ENCODE results near the gene TMCO2. TPM values are rescaled to one million over a fixed set of nuclear protein-coding genes. Genes with fewer than 3 reads are reported as not detected.

TMCO2 gene
- total and polyA plus RNA-seq, 10 of the 15 experiments (the other 5 are each of a cell fraction or from before 2014, with no cell fraction given) = not detected

DNA sequence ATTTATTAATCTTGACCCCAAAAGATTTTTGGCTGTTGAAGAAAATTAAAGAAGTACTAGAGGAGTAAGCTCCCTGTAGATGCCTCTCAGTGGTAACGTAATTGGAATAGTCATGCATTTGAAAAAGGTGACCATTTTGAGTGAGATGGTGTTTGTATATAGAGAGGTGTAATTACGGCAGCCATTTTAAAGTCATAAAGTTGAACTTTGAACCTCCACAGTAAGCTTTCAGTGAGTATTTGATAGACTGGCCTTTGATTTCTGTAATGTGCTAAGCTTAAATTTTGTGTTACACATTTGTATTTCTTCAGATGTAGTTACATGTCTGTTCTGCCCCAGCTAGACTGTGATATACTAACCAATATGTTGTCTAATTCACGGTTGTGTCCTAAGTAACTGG is 21.5 kb upstream of the TMCO2 start:
- Histone ChIP-seq H3K4me2 (ENCODE audit: control insufficient read depth, insufficient read depth) (no peak overlapping the region), H4K20me1 (ENCODE audit: control insufficient read depth, insufficient read depth) (no peaks in the 10 kb centered on the region), H3K4me3 (no peak overlapping the region), H3K4me1 (ENCODE audit: control insufficient read depth, insufficient read depth, low read length) (peaks cover 30% of the 10 kb centered on the region; the same call in 1 of the 2 replicates), H3K9ac (ENCODE audit: control insufficient read depth, insufficient read depth, low read length) (no peak overlapping the region), H3K27me3 (replicated peaks in 1 of 2; ENCODE audit: control insufficient read depth in 2 of 2, insufficient read depth in 2 of 2, low read length in 1 of 2) (no peaks in the 10 kb centered on the region), H3K9me3 (replicated peaks; ENCODE audit: control insufficient read depth, insufficient read depth, low read length) (no peaks in the 10 kb centered on the region), H3K27ac (ENCODE audit: control insufficient read depth, insufficient read depth) (no peak overlapping the region), H2AFZ (ENCODE audit: control insufficient read depth, low read depth, low read length) (no peak overlapping the region), H3K79me2 (ENCODE audit: control insufficient read depth, insufficient read depth, low read length) (no peaks in the 10 kb centered on the region), H3K36me3 (ENCODE audit: control insufficient read depth in 2 of 2, insufficient read depth in 2 of 2, low read length in 1 of 2) (peaks cover 0 to 13% of the 10 kb centered on the region in 2 experiments; a peak in 2 of 4 replicates)
- RAD21 ChIA-PET (ENCODE audit: unreplicated experiment) = interaction anchor here (1.4 kb wide), 1 partner anchor 89 kb away, joined by 4 read pairs; no protein-coding TSS in a partner anchor
- SMC1A ChIA-PET (ENCODE audit: uncharacterized antibody, unreplicated experiment) = interaction anchor here (0.6 to 3.8 kb wide), 10 partner anchors 16 to 193 kb away, joined by 3 to 15 read pairs (median 3); no protein-coding TSS in a partner anchor
- WGBS (ENCODE audit: insufficient coverage, insufficient replicate concordance, low lambda C conversion rate, missing lambda C conversion rate) = 98% methylated on average over 3 of the region's 3 CpGs
- in situ Hi-C loops (cut with MboI) = no loop called here
- intact Hi-C loops (cut with micrococcal nuclease; ENCODE audit: unreplicated experiment) = no loop called here
- POLR2A ChIA-PET = no interaction called here
- FAIRE-seq (no peak), DNase-seq (ENCODE audit: low read depth, low spot score) (no peak), ATAC-seq (no peak)
- CTCF ChIA-PET = interaction anchor here (1.0 to 3.0 kb wide), 3 partner anchors 12 to 112 kb away, joined by 4 to 10 read pairs (median 7); no protein-coding TSS in a partner anchor
- no TSS peak for BruUV-seq (replicated peaks)
- TF ChIP-seq LARP7 (IDR thresholded peaks at IDR 0.05) = no peak
- TF ChIP-seq, protein P1, sequence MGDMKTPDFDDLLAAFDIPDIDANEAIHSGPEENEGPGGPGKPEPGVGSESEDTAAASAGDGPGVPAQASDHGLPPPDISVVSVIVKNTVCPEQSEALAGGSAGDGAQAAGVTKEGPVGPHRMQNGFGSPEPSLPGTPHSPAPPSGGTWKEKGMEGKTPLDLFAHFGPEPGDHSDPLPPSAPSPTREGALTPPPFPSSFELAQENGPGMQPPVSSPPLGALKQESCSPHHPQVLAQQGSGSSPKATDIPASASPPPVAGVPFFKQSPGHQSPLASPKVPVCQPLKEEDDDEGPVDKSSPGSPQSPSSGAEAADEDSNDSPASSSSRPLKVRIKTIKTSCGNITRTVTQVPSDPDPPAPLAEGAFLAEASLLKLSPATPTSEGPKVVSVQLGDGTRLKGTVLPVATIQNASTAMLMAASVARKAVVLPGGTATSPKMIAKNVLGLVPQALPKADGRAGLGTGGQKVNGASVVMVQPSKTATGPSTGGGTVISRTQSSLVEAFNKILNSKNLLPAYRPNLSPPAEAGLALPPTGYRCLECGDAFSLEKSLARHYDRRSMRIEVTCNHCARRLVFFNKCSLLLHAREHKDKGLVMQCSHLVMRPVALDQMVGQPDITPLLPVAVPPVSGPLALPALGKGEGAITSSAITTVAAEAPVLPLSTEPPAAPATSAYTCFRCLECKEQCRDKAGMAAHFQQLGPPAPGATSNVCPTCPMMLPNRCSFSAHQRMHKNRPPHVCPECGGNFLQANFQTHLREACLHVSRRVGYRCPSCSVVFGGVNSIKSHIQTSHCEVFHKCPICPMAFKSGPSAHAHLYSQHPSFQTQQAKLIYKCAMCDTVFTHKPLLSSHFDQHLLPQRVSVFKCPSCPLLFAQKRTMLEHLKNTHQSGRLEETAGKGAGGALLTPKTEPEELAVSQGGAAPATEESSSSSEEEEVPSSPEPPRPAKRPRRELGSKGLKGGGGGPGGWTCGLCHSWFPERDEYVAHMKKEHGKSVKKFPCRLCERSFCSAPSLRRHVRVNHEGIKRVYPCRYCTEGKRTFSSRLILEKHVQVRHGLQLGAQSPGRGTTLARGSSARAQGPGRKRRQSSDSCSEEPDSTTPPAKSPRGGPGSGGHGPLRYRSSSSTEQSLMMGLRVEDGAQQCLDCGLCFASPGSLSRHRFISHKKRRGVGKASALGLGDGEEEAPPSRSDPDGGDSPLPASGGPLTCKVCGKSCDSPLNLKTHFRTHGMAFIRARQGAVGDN (IDR thresholded peaks at IDR 0.05) = no peak
- TF ChIP-seq TCF7 (IDR thresholded peaks at IDR 0.05; ENCODE audit: borderline replicate concordance) = no peak
- TF ChIP-seq NR2F1 (conservative IDR thresholded peaks at IDR 0.05) = no peak
- no peak for TF ChIP-seq FOS (IDR thresholded peaks at IDR 0.05; ENCODE audit: borderline replicate concordance, extremely low read depth, insufficient read length)
- TF ChIP-seq, protein P2, sequence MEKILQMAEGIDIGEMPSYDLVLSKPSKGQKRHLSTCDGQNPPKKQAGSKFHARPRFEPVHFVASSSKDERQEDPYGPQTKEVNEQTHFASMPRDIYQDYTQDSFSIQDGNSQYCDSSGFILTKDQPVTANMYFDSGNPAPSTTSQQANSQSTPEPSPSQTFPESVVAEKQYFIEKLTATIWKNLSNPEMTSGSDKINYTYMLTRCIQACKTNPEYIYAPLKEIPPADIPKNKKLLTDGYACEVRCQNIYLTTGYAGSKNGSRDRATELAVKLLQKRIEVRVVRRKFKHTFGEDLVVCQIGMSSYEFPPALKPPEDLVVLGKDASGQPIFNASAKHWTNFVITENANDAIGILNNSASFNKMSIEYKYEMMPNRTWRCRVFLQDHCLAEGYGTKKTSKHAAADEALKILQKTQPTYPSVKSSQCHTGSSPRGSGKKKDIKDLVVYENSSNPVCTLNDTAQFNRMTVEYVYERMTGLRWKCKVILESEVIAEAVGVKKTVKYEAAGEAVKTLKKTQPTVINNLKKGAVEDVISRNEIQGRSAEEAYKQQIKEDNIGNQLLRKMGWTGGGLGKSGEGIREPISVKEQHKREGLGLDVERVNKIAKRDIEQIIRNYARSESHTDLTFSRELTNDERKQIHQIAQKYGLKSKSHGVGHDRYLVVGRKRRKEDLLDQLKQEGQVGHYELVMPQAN (conservative IDR thresholded peaks at IDR 0.05) = no peak
- TF ChIP-seq MTA2 (IDR thresholded peaks at IDR 0.05; ENCODE audit: low read depth) = no peak
- TF ChIP-seq, protein P3, sequence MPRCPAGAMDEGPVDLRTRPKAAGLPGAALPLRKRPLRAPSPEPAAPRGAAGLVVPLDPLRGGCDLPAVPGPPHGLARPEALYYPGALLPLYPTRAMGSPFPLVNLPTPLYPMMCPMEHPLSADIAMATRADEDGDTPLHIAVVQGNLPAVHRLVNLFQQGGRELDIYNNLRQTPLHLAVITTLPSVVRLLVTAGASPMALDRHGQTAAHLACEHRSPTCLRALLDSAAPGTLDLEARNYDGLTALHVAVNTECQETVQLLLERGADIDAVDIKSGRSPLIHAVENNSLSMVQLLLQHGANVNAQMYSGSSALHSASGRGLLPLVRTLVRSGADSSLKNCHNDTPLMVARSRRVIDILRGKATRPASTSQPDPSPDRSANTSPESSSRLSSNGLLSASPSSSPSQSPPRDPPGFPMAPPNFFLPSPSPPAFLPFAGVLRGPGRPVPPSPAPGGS (IDR thresholded peaks at IDR 0.05; ENCODE audit: borderline replicate concordance, insufficient read depth, low read depth, low read length, poor library complexity, severe bottlenecking) = no peak
- no peak for TF ChIP-seq ZNF207 (IDR thresholded peaks at IDR 0.05; ENCODE audit: borderline replicate concordance)
- no peak for TF ChIP-seq GABPA (IDR thresholded peaks at IDR 0.05; ENCODE audit: low read depth)
- TF ChIP-seq, protein P4, sequence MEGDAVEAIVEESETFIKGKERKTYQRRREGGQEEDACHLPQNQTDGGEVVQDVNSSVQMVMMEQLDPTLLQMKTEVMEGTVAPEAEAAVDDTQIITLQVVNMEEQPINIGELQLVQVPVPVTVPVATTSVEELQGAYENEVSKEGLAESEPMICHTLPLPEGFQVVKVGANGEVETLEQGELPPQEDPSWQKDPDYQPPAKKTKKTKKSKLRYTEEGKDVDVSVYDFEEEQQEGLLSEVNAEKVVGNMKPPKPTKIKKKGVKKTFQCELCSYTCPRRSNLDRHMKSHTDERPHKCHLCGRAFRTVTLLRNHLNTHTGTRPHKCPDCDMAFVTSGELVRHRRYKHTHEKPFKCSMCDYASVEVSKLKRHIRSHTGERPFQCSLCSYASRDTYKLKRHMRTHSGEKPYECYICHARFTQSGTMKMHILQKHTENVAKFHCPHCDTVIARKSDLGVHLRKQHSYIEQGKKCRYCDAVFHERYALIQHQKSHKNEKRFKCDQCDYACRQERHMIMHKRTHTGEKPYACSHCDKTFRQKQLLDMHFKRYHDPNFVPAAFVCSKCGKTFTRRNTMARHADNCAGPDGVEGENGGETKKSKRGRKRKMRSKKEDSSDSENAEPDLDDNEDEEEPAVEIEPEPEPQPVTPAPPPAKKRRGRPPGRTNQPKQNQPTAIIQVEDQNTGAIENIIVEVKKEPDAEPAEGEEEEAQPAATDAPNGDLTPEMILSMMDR (IDR thresholded peaks at IDR 0.05 in 2 of 3, conservative IDR thresholded peaks at IDR 0.05 in 1 of 3; ENCODE audit: control insufficient read depth in 2 of 3, extremely low read depth in 1 of 3, insufficient read depth in 1 of 3, low read depth in 3 of 3, low read length in 3 of 3) = no peak
- TF ChIP-seq SUPT20H (IDR thresholded peaks at IDR 0.05; ENCODE audit: borderline replicate concordance, control insufficient read depth, low read depth, low read length) = no peak
- no peak for TF ChIP-seq CHD1 (IDR thresholded peaks at IDR 0.05; ENCODE audit: low read depth, low read length)
